Uterus (tissue), 2 donors: ENCODE measurements around the gene UNC79.

Experiments
- CTCF ChIP-seq, 4 experiments: fragments of 200-600 bp in 2 of 4; fragments of 450-650 bp in 2 of 4; sonication (generic) in 2 of 4; IDR thresholded peaks; one replicate each; pipeline ENCODE4 v1.5.1; 2016 to 2019; ENCODE audit warnings: antibody characterized with exemption in 4 of 4, mild to moderate bottlenecking in 2 of 4, moderate library complexity in 1 of 4
- POLR2A ChIP-seq, 2 donors: fragments of 450-650 bp; IDR thresholded peaks; one replicate each; pipeline ENCODE4 v1.6.1; 2016; ENCODE audit warnings: antibody characterized with exemption in 2 of 2, mild to moderate bottlenecking in 1 of 2, moderate library complexity in 1 of 2

DNA sequence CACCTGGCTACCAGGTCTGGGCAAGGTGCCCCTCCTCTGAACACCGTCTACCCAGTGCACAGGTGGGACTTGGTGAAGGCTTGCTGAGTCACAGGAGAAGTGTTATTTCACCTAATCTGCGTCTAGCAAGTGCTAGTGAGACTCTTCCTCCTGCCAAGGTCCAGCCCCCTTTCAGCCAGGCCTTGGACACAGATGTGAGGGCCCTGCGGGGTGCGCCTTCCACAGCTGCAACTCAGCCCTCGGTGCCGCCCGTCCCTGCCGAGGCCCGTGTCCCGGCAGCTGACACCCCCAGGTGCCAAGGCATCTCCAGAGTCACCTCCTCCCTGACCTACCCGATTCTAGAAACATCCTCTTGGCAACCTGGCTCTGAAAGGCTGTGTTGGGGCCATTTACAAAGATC lies 302.5 kb downstream of the UNC79 start:
- TF ChIP-seq CTCF (IDR thresholded peaks at IDR 0.05) (no peak), POLR2A (IDR thresholded peaks at IDR 0.05) (no peak)
